ENCODE data around the gene NUDT5.

DNA sequence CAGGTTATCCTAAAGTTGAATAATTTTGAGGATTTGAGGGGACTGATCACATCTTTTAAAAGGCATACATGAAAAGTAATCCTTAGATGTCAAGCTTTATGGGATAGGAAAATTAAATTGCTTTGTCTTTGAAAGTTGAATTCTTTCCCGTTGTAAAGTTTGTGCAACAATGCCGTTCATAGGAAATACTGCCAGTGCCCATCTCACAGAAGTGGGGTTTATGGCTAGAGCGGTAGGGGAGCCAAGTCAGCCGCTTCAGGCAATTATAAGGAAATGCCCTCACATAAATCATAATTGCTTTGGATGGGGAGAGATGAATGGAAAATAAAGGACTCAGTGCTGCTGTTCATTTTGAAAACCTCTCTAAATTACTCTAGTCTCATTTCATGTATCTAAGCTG is 18.4 kb upstream of the NUDT5 start:
- TF ChIP-seq, protein P1, sequence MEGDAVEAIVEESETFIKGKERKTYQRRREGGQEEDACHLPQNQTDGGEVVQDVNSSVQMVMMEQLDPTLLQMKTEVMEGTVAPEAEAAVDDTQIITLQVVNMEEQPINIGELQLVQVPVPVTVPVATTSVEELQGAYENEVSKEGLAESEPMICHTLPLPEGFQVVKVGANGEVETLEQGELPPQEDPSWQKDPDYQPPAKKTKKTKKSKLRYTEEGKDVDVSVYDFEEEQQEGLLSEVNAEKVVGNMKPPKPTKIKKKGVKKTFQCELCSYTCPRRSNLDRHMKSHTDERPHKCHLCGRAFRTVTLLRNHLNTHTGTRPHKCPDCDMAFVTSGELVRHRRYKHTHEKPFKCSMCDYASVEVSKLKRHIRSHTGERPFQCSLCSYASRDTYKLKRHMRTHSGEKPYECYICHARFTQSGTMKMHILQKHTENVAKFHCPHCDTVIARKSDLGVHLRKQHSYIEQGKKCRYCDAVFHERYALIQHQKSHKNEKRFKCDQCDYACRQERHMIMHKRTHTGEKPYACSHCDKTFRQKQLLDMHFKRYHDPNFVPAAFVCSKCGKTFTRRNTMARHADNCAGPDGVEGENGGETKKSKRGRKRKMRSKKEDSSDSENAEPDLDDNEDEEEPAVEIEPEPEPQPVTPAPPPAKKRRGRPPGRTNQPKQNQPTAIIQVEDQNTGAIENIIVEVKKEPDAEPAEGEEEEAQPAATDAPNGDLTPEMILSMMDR (IDR thresholded peaks at IDR 0.05) = no peak
- no peak for TF ChIP-seq POLR2A (IDR thresholded peaks at IDR 0.05)

Data from tibial nerve (tissue), 3 donors.